CD4-positive, alpha-beta T cell treated with Interleukin-10 for 1 hour (primary cell): Measurements from ENCODE around the gene CALML6.

Source experiments
- DNase-seq: peaks from one replicate; pipeline ENCODE4 v3.0.0-alpha.2; 2020

Gene CALML6

GRCh38 chr1:1892079-1892762 lies 22.8 kb upstream of the CALML6 start:
- DNase-seq: no peak

- no peak for DNase-seq
Observed at GRCh38 chr1:1892763-1893120, 22.3 kb upstream of the CALML6 start.

- no peak for DNase-seq
Observed at GRCh38 chr1:1893291-1893985, 21.6 kb upstream of the CALML6 start.

GRCh38 chr1:1893997-1894353 lies 21.1 kb upstream of the CALML6 start:
- DNase-seq: no peak

- DNase-seq: no peak
Observed at GRCh38 chr1:1894354-1895059, 20.6 kb upstream of the CALML6 start.

GRCh38 chr1:1895060-1895418 lies 20.0 kb upstream of the CALML6 start:
- DNase-seq: no peak

- DNase-seq: no peak
Observed at GRCh38 chr1:1895456-1896336, 19.4 kb upstream of the CALML6 start.

GRCh38 chr1:1898246-1898933 lies 16.7 kb upstream of the CALML6 start:
- no peak for DNase-seq

- DNase-seq: no peak
Observed at GRCh38 chr1:1899266-1899966, 15.6 kb upstream of the CALML6 start.

GRCh38 chr1:1899967-1900327 lies 15.1 kb upstream of the CALML6 start:
- DNase-seq: no peak

GRCh38 chr1:1900883-1901640 lies 14.0 kb upstream of the CALML6 start:
- no peak for DNase-seq

GRCh38 chr1:1901641-1902294 lies 13.3 kb upstream of the CALML6 start:
- DNase-seq: no peak

- no peak for DNase-seq
Observed at GRCh38 chr1:1903224-1903623, 11.8 kb upstream of the CALML6 start.

GRCh38 chr1:1906185-1907097 lies 8.6 kb upstream of the CALML6 start:
- DNase-seq: peak; percentile 76

GRCh38 chr1:1907098-1907736 lies 7.8 kb upstream of the CALML6 start:
- no peak for DNase-seq

- no peak for DNase-seq
Observed at GRCh38 chr1:1908506-1908791, 6.6 kb upstream of the CALML6 start.

- DNase-seq: no peak
Observed at GRCh38 chr1:1910033-1910465, 5.0 kb upstream of the CALML6 start.

GRCh38 chr1:1910651-1911331 lies 4.3 kb upstream of the CALML6 start:
- DNase-seq: no peak
